Measurements from ENCODE around the gene PROCA1. TPM values are rescaled to one million over a fixed set of nuclear protein-coding genes. Genes with fewer than 3 reads are reported as not detected.

The PROCA1 gene
- total and polyA plus RNA-seq, 2 of the 13 experiments (the other 11 are each of a cell fraction or from before 2014, with no cell fraction given): 0.73 to 1.5 TPM

DNA sequence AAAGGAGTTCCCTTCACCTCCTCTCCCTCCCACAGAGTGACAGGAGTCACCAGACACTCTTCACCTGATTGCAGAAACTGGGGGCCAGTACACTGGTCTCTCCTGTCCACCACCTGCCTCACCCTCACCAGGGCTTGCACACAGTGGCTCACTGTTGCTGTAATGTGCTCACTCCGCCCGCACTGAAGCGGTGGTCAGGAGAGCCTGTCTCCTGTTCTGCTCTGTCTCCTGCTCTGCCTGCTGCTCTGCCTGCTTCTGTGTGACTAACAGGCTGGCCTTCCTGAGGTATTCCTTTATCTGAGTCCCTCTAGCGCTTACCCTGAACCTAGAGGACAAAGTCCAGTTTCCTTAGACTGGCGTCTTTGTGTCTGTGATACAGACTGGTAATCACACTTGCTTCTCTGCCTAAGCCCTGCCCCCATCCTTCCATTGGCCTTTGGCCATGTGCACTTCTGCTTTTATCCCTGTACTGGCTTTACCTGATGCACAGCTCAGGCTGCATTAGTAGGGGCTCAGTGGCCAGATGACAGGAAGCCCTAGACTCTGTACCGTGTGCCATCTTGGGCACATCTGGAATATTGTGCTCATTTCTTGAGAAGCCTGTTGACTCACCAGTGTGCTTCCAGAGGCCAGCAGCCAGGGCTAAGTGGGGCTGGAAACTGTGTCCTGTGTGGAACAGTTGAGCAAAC, 13.3 kb downstream of the PROCA1 start (continued):
- TF ChIP-seq TRAFD1 (CRISPR knock-in tag; IDR thresholded peaks at IDR 0.05; ENCODE audit: borderline replicate concordance): no peak; the same call in 1 of the 2 replicates
- TF ChIP-seq, protein P1, sequence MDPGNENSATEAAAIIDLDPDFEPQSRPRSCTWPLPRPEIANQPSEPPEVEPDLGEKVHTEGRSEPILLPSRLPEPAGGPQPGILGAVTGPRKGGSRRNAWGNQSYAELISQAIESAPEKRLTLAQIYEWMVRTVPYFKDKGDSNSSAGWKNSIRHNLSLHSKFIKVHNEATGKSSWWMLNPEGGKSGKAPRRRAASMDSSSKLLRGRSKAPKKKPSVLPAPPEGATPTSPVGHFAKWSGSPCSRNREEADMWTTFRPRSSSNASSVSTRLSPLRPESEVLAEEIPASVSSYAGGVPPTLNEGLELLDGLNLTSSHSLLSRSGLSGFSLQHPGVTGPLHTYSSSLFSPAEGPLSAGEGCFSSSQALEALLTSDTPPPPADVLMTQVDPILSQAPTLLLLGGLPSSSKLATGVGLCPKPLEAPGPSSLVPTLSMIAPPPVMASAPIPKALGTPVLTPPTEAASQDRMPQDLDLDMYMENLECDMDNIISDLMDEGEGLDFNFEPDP (CRISPR knock-in tag; conservative IDR thresholded peaks at IDR 0.05): no peak
- peak; percentile 47 for TF ChIP-seq PRPF4 (IDR thresholded peaks at IDR 0.05; ENCODE audit: low read depth, low read length, poor library complexity, severe bottlenecking)
- peak; percentile 89 for TF ChIP-seq PITX1 (CRISPR knock-in tag; IDR thresholded peaks at IDR 0.05)
- TF ChIP-seq SSRP1 (CRISPR knock-in tag; IDR thresholded peaks at IDR 0.05): no peak
- no peak for TF ChIP-seq ZBTB42 (CRISPR knock-in tag; IDR thresholded peaks at IDR 0.05)
- no peak for TF ChIP-seq ZNF101 (CRISPR knock-in tag; IDR thresholded peaks at IDR 0.05; ENCODE audit: borderline replicate concordance, low read depth)
- TF ChIP-seq ZNF792 (CRISPR knock-in tag; IDR thresholded peaks at IDR 0.05): peak; percentile 87; the same call in 1 of the 2 replicates
- TF ChIP-seq ZNF260 (CRISPR knock-in tag; IDR thresholded peaks at IDR 0.05; ENCODE audit: borderline replicate concordance, low read depth): no peak
- TF ChIP-seq ZNF639 (CRISPR knock-in tag; conservative IDR thresholded peaks at IDR 0.05): no peak
- TF ChIP-seq PHF8 (CRISPR knock-in tag; IDR thresholded peaks at IDR 0.05): peak; percentile 46; the same call in 1 of the 2 replicates
- peak; percentile 66; the same call in 1 of the 2 replicates for TF ChIP-seq HOXA5 (CRISPR knock-in tag; IDR thresholded peaks at IDR 0.05)
- TF ChIP-seq ZNF605 (CRISPR knock-in tag; IDR thresholded peaks at IDR 0.05): peak; percentile 63; the same call in 1 of the 2 replicates
- TF ChIP-seq ZMYM3 (CRISPR knock-in tag; IDR thresholded peaks at IDR 0.05): peak; percentile 84
- TF ChIP-seq ZBTB3 (CRISPR knock-in tag; IDR thresholded peaks at IDR 0.05; ENCODE audit: borderline replicate concordance, low read depth): no peak
- TF ChIP-seq HMGXB4 (CRISPR knock-in tag; IDR thresholded peaks at IDR 0.05; ENCODE audit: borderline replicate concordance in 1 of 2, low read depth in 1 of 2): peak in 1 of 2 experiments; percentile 48; a peak in 1 of 4 replicates
- no peak for TF ChIP-seq ZNF24 (IDR thresholded peaks at IDR 0.05)
- peak; percentile 63 for TF ChIP-seq TFE3 (CRISPR knock-in tag; IDR thresholded peaks at IDR 0.05)
- TF ChIP-seq ZNF180 (CRISPR knock-in tag; IDR thresholded peaks at IDR 0.05; ENCODE audit: borderline replicate concordance, low read depth): no peak
- TF ChIP-seq ZFP37 (CRISPR knock-in tag; IDR thresholded peaks at IDR 0.05; ENCODE audit: borderline replicate concordance): no peak; the same call in 1 of the 2 replicates
- no peak for TF ChIP-seq NFIB (CRISPR knock-in tag; IDR thresholded peaks at IDR 0.05; ENCODE audit: borderline replicate concordance)
- no peak for TF ChIP-seq CAMTA2 (CRISPR knock-in tag; IDR thresholded peaks at IDR 0.05; ENCODE audit: borderline replicate concordance)

All from HepG2 (cell line).